Measurements from ENCODE around the gene ZNF518B. TPM values are rescaled to one million over a fixed set of nuclear protein-coding genes. Genes with fewer than 3 reads are reported as not detected.
"Not testable (repeated sequence)": the region's sequence is repeated elsewhere in the genome, so short reads cannot be mapped to it uniquely, and the experiment has no call there.

The ZNF518B gene
- total RNA-seq, 2 experiments from 2014 or later = 14.0 to 16.2 TPM

- peak overlapping the region; percentile 90 for H3K27ac Mint-ChIP-seq
- peaks cover 43% of the 10 kb centered on the region for H3K36me3 Mint-ChIP-seq (ENCODE audit: low read depth)
- peaks cover 32% of the 10 kb centered on the region for H3K4me1 Mint-ChIP-seq
- CTCF ChIA-PET = interaction anchor here (0.6 kb wide), 2 partner anchors 84 to 188 kb away, joined by 3 read pairs; no protein-coding TSS in a partner anchor
- POLR2A ChIA-PET = interaction anchor here (0.7 kb wide), 1 partner anchor 340 kb away, joined by 3 read pairs; no protein-coding TSS in a partner anchor
- H3K4me3 Mint-ChIP-seq = peak overlapping the region; percentile 83
- ATAC-seq (peak; percentile 63), DNase-seq (peak; percentile 80)
- H3K27me3 Mint-ChIP-seq = peaks cover 9% of the 10 kb centered on the region
- intact Hi-C loops (cut with DNase I, micrococcal nuclease) = loop anchor here (1.0 to 10.0 kb wide), 6 partner anchors 218 to 1028 kb away; partner anchors contain the start of gene WDR1 (in 1 of the 2)
- H3K9me3 Mint-ChIP-seq (ENCODE audit: low read depth) = peaks cover 9% of the 10 kb centered on the region
Measured at GRCh38 chr4:10456595-10457254, 501 bp downstream of the ZNF518B start.

DNA sequence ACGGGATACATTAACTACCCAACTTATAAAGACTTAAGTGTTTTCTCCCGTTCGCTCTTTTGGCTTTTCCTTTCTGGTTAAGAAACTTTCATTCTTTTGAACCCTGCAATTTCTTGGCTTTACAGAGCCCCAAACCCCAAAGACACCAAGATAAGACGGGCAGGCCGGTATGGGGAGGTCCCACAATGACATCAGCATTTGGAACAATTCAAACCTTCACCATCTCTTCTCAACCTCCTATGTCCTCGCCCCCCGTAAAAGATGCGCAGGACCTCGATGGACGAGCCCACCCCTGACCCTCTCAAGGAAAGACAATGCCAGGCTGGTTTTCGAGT is 999 bp downstream of the ZNF518B start:
- H3K4me1 Mint-ChIP-seq = peaks cover 27% of the 10 kb centered on the region
- H3K27me3 Mint-ChIP-seq = peaks cover 6% of the 10 kb centered on the region
- ATAC-seq (no peak), DNase-seq (no peak)
- peak overlapping the region; percentile 83 for H3K4me3 Mint-ChIP-seq
- H3K9me3 Mint-ChIP-seq (ENCODE audit: low read depth) = peaks cover 10% of the 10 kb centered on the region
- POLR2A ChIA-PET = interaction anchor here (0.7 kb wide), 1 partner anchor 339 kb away, joined by 3 read pairs; no protein-coding TSS in a partner anchor
- CTCF ChIA-PET = interaction anchor here (0.6 to 0.7 kb wide), 2 partner anchors 92 to 113 kb away, joined by 3 to 4 read pairs; no protein-coding TSS in a partner anchor
- intact Hi-C loops (cut with DNase I, micrococcal nuclease) = loop anchor here (5.0 to 10.0 kb wide), 4 partner anchors 219 to 1029 kb away; no protein-coding TSS in a partner anchor
- H3K36me3 Mint-ChIP-seq (ENCODE audit: low read depth) = peaks cover 46% of the 10 kb centered on the region
- peak overlapping the region; percentile 90 for H3K27ac Mint-ChIP-seq

GRCh38 chr4:10455133-10455532 is 2.1 kb downstream of the ZNF518B start:
- no peak overlapping the region for H3K4me3 Mint-ChIP-seq
- H3K4me1 Mint-ChIP-seq = peaks cover 19% of the 10 kb centered on the region
- DNase-seq = no peak
- ChIA-PET POLR2A (no interaction called here), CTCF (no interaction called here)
- intact Hi-C loops (cut with DNase I, micrococcal nuclease) = loop anchor here (5.0 to 10.0 kb wide), 4 partner anchors 220 to 1030 kb away; no protein-coding TSS in a partner anchor
- H3K27me3 Mint-ChIP-seq = peaks cover 6% of the 10 kb centered on the region
- H3K9me3 Mint-ChIP-seq (ENCODE audit: low read depth) = peaks cover 12% of the 10 kb centered on the region
- peaks cover 57% of the 10 kb centered on the region for H3K36me3 Mint-ChIP-seq (ENCODE audit: low read depth)
- H3K27ac Mint-ChIP-seq = no peak overlapping the region
- no peak for ATAC-seq

DNA sequence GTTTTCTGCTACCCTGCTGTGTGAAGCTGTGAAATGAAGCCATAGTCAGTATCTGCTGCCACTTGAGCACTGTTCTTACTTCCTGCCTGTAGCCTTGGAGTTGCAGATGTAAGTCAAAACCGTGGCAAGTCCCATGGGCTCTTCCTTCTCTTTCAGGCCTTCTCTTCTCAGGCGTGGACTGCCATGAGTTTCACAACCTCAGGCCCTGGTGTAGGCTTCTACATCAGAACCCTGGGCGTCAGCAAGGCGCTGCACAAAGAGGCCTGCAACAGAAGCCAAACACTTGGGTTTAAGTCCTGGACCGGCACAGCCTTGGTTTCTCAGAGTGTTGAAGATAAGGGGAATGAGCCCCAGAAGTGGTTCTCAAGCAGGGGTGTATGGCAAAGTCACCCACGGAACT is 2.5 kb downstream of the ZNF518B start:
- Mint-ChIP-seq H3K27ac (no peak overlapping the region), H3K27me3 (peaks cover 6% of the 10 kb centered on the region), H3K4me1 (peaks cover 18% of the 10 kb centered on the region), H3K9me3 (ENCODE audit: low read depth) (peaks cover 15% of the 10 kb centered on the region), H3K4me3 (no peak overlapping the region), H3K36me3 (ENCODE audit: low read depth) (peaks cover 61% of the 10 kb centered on the region)
- ChIA-PET CTCF (no interaction called here), POLR2A (no interaction called here)
- no peak for DNase-seq
- no peak for ATAC-seq
- intact Hi-C loops (cut with DNase I, micrococcal nuclease) = loop anchor here (5.0 to 10.0 kb wide), 4 partner anchors 220 to 1030 kb away; no protein-coding TSS in a partner anchor

DNA sequence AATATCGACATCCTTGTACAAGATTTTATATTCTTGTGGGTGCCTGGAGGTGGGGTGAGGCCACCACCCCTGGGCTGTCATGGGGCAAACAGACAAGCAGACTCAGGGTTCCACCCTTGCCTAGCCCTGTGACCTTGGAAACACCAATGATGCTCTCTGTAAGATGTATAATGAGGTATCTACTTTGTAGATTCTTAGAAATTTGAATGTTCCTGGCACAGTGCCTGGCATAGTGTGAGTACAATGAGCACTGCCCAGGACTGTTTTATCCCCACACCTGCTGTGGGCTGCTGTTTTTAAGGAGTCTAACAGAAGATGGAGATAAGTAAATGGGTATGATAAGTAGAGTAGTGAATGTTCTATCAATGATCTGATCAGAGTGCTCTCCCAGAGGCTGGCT is 3.1 kb downstream of the ZNF518B start:
- DNase-seq (no peak), ATAC-seq (no peak)
- Mint-ChIP-seq H3K36me3 (ENCODE audit: low read depth) (peaks cover 67% of the 10 kb centered on the region), H3K27me3 (peaks cover 6% of the 10 kb centered on the region), H3K4me3 (no peak overlapping the region), H3K27ac (no peak overlapping the region), H3K4me1 (peaks cover 17% of the 10 kb centered on the region), H3K9me3 (ENCODE audit: low read depth) (peaks cover 20% of the 10 kb centered on the region)
- intact Hi-C loops (cut with DNase I, micrococcal nuclease) = loop anchor here in 1 of 2 experiments (10.0 kb wide), 2 partner anchors 221 to 1031 kb away; no protein-coding TSS in a partner anchor
- ChIA-PET CTCF (no interaction called here), POLR2A (no interaction called here)

- intact Hi-C loops (cut with DNase I, micrococcal nuclease) = no loop called here
- no peaks in the 10 kb centered on the region for H3K4me1 Mint-ChIP-seq
- POLR2A ChIA-PET = no interaction called here
- no peak for DNase-seq
- H3K9me3 Mint-ChIP-seq (ENCODE audit: low read depth) = peaks cover 57% of the 10 kb centered on the region
- CTCF ChIA-PET = interaction anchor here (1.3 kb wide), 1 partner anchor 11 kb away, joined by 3 read pairs; no protein-coding TSS in a partner anchor
- H3K27ac Mint-ChIP-seq = no peak overlapping the region
- peaks cover 94% of the 10 kb centered on the region for H3K36me3 Mint-ChIP-seq (ENCODE audit: low read depth)
- no peak overlapping the region for H3K4me3 Mint-ChIP-seq
- no peak for ATAC-seq
- H3K27me3 Mint-ChIP-seq = no peaks in the 10 kb centered on the region
Measured at GRCh38 chr4:10448991-10449390, 8.2 kb downstream of the ZNF518B start.

- CTCF ChIA-PET = no interaction called here
- peaks cover 54% of the 10 kb centered on the region for H3K9me3 Mint-ChIP-seq (ENCODE audit: low read depth)
Measured at GRCh38 chr4:10442976-10443375, 14.2 kb downstream of the ZNF518B start.

DNA sequence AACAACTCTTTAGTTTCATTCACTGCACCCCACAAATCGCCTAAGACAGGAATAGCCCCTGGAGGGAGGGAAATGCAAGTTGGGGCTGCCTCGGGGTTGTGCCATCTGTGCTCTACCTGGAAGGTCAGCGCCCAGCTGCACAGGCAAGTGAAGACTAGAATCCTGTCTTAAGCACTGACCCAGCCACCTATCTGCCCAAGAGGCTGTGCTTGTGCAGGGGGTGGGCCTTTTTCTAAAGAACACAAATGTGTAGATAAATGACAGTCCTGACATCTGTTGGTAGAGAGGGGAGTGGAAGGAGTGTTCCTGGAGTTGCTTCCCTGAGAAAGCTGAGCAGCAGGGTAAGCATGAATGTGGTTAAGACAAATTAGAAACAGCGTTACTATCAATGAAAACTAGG is 15.7 kb downstream of the ZNF518B start:
- peaks cover 53% of the 10 kb centered on the region for H3K36me3 Mint-ChIP-seq (ENCODE audit: low read depth)
- no peak overlapping the region for H3K27ac Mint-ChIP-seq
- no peak overlapping the region for H3K4me3 Mint-ChIP-seq
- DNase-seq (no peak), ATAC-seq (no peak)
- intact Hi-C loops (cut with DNase I, micrococcal nuclease) = no loop called here
- ChIA-PET POLR2A (no interaction called here), CTCF (no interaction called here)
- peaks cover 51% of the 10 kb centered on the region for H3K9me3 Mint-ChIP-seq (ENCODE audit: low read depth)
- H3K4me1 Mint-ChIP-seq = no peaks in the 10 kb centered on the region
- H3K27me3 Mint-ChIP-seq = no peaks in the 10 kb centered on the region

More at GRCh38 chr4:10442976-10443375, 14.2 kb downstream of the ZNF518B start:
- POLR2A ChIA-PET = no interaction called here
- DNase-seq (no peak), ATAC-seq (no peak)
- H3K27ac Mint-ChIP-seq = no peak overlapping the region
- intact Hi-C loops (cut with DNase I, micrococcal nuclease) = no loop called here
- no peaks in the 10 kb centered on the region for H3K27me3 Mint-ChIP-seq
- no peaks in the 10 kb centered on the region for H3K4me1 Mint-ChIP-seq
- peaks cover 60% of the 10 kb centered on the region for H3K36me3 Mint-ChIP-seq (ENCODE audit: low read depth)
- H3K4me3 Mint-ChIP-seq = no peak overlapping the region

DNA sequence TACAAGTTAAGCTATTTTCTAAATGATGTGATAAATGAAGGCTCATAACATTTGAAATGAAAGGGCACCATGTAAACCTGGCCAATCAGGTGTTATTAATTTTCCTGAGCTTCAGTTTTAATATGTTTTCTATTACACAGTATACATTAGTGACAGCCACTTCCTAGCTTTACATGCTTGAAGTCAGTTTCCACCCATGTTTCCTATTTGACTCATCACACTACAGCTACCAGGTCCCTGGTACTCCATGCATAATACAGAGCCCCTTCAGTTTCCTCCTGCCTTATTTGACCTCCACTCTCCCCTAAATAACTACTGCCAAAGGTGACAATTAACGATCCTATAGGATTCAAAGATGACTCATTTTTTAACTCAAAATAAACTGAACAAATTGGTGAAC is 18.3 kb downstream of the ZNF518B start:
- intact Hi-C loops (cut with DNase I, micrococcal nuclease) = no loop called here
- ATAC-seq = no peak
- H3K36me3 Mint-ChIP-seq (ENCODE audit: low read depth) = peaks cover 29% of the 10 kb centered on the region
- H3K27ac Mint-ChIP-seq = no peak overlapping the region
- DNase-seq = no peak
- H3K4me3 Mint-ChIP-seq = no peak overlapping the region
- no peaks in the 10 kb centered on the region for H3K4me1 Mint-ChIP-seq
- peaks cover 31% of the 10 kb centered on the region for H3K9me3 Mint-ChIP-seq (ENCODE audit: low read depth)
- CTCF ChIA-PET = no interaction called here
- no peaks in the 10 kb centered on the region for H3K27me3 Mint-ChIP-seq
- POLR2A ChIA-PET = no interaction called here

DNA sequence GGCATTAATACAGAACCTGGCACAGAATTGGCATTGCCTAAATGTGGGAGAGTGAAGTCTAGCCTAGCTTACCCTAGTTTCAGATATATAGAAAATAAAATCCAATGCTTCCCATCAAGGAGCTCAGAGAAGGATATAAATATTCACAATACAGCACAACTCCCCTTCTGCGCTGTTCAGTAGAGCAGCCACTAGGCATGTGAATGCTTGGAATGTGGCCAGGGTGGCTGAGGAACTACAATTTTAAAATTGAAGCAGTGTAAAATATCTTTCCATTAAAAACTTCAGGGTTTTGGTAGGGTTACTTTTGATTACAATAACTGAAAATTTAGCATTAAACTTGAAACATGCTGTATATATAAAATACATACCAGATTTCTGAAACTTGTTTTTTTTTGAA is 19.5 kb downstream of the ZNF518B start:
- H3K27ac Mint-ChIP-seq = no peak overlapping the region
- DNase-seq (no peak), ATAC-seq (no peak)
- H3K27me3 Mint-ChIP-seq = no peaks in the 10 kb centered on the region
- peaks cover 22% of the 10 kb centered on the region for H3K36me3 Mint-ChIP-seq (ENCODE audit: low read depth)
- ChIA-PET CTCF (no interaction called here), POLR2A (no interaction called here)
- no peak overlapping the region for H3K4me3 Mint-ChIP-seq
- intact Hi-C loops (cut with DNase I, micrococcal nuclease) = no loop called here
- H3K9me3 Mint-ChIP-seq (ENCODE audit: low read depth) = peaks cover 21% of the 10 kb centered on the region
- no peaks in the 10 kb centered on the region for H3K4me1 Mint-ChIP-seq

GRCh38 chr4:10427680-10428079 is 29.5 kb downstream of the ZNF518B start:
- POLR2A ChIA-PET; DNase-seq; H3K36me3 Mint-ChIP-seq (ENCODE audit: low read depth); H3K4me1 Mint-ChIP-seq; H3K4me3 Mint-ChIP-seq; H3K27ac Mint-ChIP-seq; intact Hi-C loops (cut with DNase I, micrococcal nuclease); H3K27me3 Mint-ChIP-seq; ATAC-seq: not testable (repeated sequence)
- H3K9me3 Mint-ChIP-seq (ENCODE audit: low read depth) = peaks cover 24% of the 10 kb centered on the region
- CTCF ChIA-PET = interaction anchor here (1.0 kb wide), 1 partner anchor 99 kb away, joined by 4 read pairs; no protein-coding TSS in a partner anchor
